ENCODE data around the gene SH3GL1.

- no peak for TF ChIP-seq EZH2 (IDR thresholded peaks at IDR 0.05; ENCODE audit: low read length)
- no peak for TF ChIP-seq CTCF (optimal IDR thresholded peaks at IDR 0.05 in 1 of 3, IDR thresholded peaks at IDR 0.05 in 1 of 3, conservative IDR thresholded peaks at IDR 0.05 in 1 of 3; ENCODE audit: extremely low read depth in 1 of 3, insufficient read depth in 2 of 3, low read length in 3 of 3)
Observed at GRCh38 chr19:4376028-4376670, 24.2 kb downstream of the SH3GL1 start.

Data from keratinocyte (primary cell).